ENCODE results near the gene DFFA.
"Not testable (repeated sequence)": the region's sequence is repeated elsewhere in the genome, so short reads cannot be mapped to it uniquely, and the experiment has no call there.

Gene DFFA

DNA sequence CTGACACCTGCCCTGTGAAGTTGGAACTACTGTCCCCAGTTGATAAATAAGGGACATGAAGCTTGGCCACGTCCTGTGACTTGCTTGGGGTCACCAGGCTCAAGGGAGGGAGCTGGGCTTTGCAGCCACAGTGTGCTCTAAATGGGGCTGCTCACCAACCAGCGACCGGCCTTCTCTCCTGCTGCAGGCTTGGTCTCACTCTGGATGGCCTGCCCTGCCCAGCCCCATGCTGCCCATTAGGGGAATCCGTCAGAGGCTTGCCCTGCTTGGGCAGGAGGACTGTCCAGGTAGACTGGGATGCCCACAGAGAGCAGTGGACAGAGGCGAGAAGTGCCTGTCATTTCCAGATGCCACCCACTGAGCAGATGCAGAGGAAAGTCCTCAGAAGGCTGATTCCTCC, 43.3 kb downstream of the DFFA start:
- no peak for DNase-seq (ENCODE audit: low spot score)

GRCh38 chr1:10426535-10426848, 45.8 kb downstream of the DFFA start:
- not testable (repeated sequence) for DNase-seq (ENCODE audit: low spot score)

DNA sequence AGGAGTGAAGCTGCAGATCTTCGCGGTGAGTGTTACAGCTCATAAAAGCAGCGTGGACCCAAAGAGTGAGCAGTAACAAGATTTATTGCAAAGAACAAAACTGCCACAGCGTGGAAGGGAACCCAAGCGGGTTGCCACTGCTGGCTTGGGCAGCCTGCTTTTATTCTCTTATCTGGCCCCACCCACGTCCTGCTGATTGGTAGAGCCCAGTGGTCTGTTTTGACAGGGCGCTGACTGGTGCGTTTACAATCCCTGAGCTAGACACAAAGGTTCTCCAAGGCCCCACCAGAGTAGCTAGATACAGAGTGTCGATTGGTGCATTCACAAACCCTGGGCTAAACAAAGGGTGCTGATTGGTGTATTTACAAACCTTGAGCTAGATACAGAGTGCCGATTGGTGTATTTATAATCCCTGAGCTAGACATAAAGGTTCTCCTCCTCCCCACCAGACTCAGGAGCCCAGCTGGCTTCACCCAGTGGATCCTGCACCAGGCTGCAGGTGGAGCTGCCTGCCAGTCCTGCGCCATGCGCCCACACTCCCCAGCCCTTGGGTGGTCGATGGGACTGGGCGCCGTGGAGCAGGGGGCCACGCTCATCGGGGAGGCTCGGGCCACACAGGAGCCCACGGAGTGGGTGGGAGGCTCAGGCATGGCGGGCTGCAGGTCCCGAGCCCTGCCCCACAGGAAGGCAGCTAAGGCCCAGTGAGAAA, 46.3 kb downstream of the DFFA start:
- DNase-seq (ENCODE audit: low spot score), result not testable (repeated sequence)

DNA sequence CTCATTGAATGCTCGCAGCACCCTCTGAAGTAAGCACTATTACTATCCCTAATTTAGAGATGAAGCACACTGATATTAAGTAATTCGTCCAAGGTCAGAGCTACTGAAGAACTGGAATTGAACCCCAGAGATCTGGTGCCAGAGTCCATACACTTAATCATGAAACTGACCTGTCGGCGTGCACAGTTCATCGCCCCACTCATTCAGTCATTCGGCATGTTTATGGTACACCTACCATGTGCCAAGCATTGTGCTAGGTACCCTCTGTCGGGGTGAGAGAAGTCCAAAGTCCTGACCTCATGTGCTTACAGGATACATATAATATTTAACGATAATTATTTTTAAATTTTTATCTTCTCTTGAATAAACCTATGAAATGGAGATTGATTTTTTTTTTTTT, 47.7 kb downstream of the DFFA start:
- no peak for DNase-seq (ENCODE audit: low spot score)

GRCh38 chr1:10424034-10424433, 48.3 kb downstream of the DFFA start:
- DNase-seq (ENCODE audit: low spot score), result peak; percentile 23

GRCh38 chr1:10421637-10422036, 50.7 kb downstream of the DFFA start:
- no peak for DNase-seq (ENCODE audit: low spot score)

DNA sequence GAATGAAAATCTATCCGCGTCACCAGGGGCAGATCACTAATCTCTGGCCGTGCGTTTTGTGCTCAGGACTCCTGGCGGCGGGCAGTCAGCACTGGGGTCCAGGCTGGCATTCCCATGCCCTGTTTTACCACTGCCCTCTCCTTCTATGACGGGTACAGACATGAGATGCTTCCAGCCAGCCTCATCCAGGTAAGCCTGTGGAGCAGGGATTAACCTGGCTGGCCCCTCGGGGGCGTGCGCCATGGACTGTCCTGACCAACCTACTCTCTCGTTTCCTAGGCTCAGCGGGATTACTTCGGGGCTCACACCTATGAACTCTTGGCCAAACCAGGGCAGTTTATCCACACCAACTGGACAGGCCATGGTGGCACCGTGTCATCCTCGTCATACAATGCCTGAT, 53.0 kb downstream of the DFFA start:
- no peak for DNase-seq (ENCODE audit: low spot score)

GRCh38 chr1:10418741-10419140, 53.6 kb downstream of the DFFA start:
- DNase-seq (ENCODE audit: low spot score), result not testable (repeated sequence)

- DNase-seq (ENCODE audit: low spot score), result not testable (repeated sequence)
Observed at GRCh38 chr1:10415967-10416366, 56.4 kb downstream of the DFFA start.

GRCh38 chr1:10415211-10415930, 57.0 kb downstream of the DFFA start:
- DNase-seq (ENCODE audit: low spot score), result peak; percentile 32

DNA sequence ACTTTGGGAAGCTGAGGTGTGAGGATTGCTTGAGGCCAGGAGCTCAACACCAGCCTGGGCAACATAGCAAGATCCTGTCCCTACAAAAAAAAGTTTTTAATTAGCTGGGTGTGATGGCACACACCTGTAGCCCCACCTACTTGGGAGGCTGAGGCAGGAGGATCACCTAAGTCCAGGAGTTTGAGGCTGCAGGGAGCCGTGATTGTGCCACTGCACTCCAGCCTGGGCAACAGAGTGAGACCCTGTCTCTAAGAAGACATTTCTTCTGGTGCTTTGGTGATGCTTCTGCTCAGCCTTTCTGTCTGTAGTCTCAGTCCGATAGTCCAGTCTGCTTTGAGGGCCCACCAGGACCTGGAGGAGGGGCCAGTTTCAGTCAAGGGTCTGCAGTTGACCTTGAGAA, 65.1 kb downstream of the DFFA start:
- DNase-seq (ENCODE audit: low spot score), result no peak
